HepG2 (cell line): ENCODE results near the gene NEK3. TPM values are rescaled to one million over a fixed set of nuclear protein-coding genes. Genes with fewer than 3 reads are reported as not detected.

Source experiments
- ATAC-seq: fragments of 200-7000 bp; cut with Tn5 transposase; 3 replicates; pipeline ENCODE4 v1.9.1; 2020; ENCODE audit warnings: mild to moderate bottlenecking, moderate library complexity
- BruUV-seq: library from RNA; stranded (reverse); fragments of 400-500 nt; replicated peaks from 2 replicates; lab custom pipeline; 2021; lab: Mats Ljungman, UMichigan
- CTCF ChIA-PET: fragments of 300-600 bp; formaldehyde crosslinking; extraction: SDS; loops from one replicate; lab custom pipeline; 2021; ENCODE audit warnings: low total read pairs, inconsistent platforms, low intra/inter-chr PET ratio; lab: Yijun Ruan, JAX
- POLR2A ChIA-PET: fragments of 350-600 bp; sonication (Branson Sonifier 250); formaldehyde crosslinking; loops from one replicate; lab custom pipeline; 2020; ENCODE audit warnings: antibody characterized with exemption, inconsistent platforms; lab: Yijun Ruan, JAX
- DNase-seq: peaks from one replicate; pipeline ENCODE4 v3.0.0-alpha.2; 2015; ENCODE audit warnings: low spot score
- FAIRE-seq: peaks from 3 replicates; lab custom pipeline; 2011; peaks lifted over from hg19 to GRCh38; lab: Jason Lieb, UNC
- H2AFZ ChIP-seq: one replicate; pipeline ENCODE4 v1.6.1; 2011; ENCODE audit warnings: low read length, inconsistent platforms
- H3K27ac ChIP-seq: fragments of 300-600 bp; 3 replicates; pipeline ENCODE4 v1.8.0; 2011; ENCODE audit warnings: mixed run types, mild to moderate bottlenecking, mixed read lengths, low read length, inconsistent platforms; ENCODE audit not compliant: insufficient read depth; ENCODE audit errors: extremely low read length
- H3K27me3 ChIP-seq, 2 experiments: fragments of 200-600 bp in 1 of 2; 2 replicates in 1 of 2; 3 replicates in 1 of 2; pipeline versions ENCODE4 v1.6.0 to v1.8.0; 2011; ENCODE audit warnings: low read length in 2 of 2, mild to moderate bottlenecking in 2 of 2, moderate library complexity in 2 of 2, inconsistent platforms in 1 of 2; ENCODE audit not compliant: insufficient read depth in 2 of 2, control insufficient read depth in 1 of 2
- H3K36me3 ChIP-seq, 2 experiments: fragments of 200-600 bp in 1 of 2; replicated peaks in 1 of 2; 2 replicates in 1 of 2; 3 replicates in 1 of 2; pipeline versions ENCODE4 v1.5.1 to v1.8.0; 2011; ENCODE audit warnings: low read length in 2 of 2, inconsistent platforms in 1 of 2; ENCODE audit not compliant: insufficient read depth in 2 of 2, control insufficient read depth in 1 of 2
- H3K4me1 ChIP-seq: 2 replicates; pipeline ENCODE4 v1.5.1; 2012; ENCODE audit warnings: low read length, inconsistent platforms; ENCODE audit not compliant: insufficient read depth
- H3K4me2 ChIP-seq: 2 replicates; pipeline ENCODE4 v1.6.0; 2011; ENCODE audit warnings: low read depth, low read length, inconsistent platforms
- H3K4me3 ChIP-seq, 3 experiments: fragments of 200-600 bp in 1 of 3; sonication (generic), shearing (Covaris generic) in 1 of 3; replicated peaks in 1 of 3; 2 replicates each; pipeline ENCODE4 v1.5.1; 2011 to 2016; ENCODE audit warnings: low read length in 3 of 3, inconsistent platforms in 2 of 3, low read depth in 2 of 3, mild to moderate bottlenecking in 2 of 3, control low read depth in 1 of 3, mixed read lengths in 1 of 3; ENCODE audit not compliant: insufficient read depth in 1 of 3
- H3K79me2 ChIP-seq: one replicate; pipeline ENCODE4 v1.6.1; 2011; ENCODE audit warnings: low read length, inconsistent platforms; ENCODE audit not compliant: insufficient read depth
- H3K9ac ChIP-seq: 2 replicates; pipeline ENCODE4 v1.6.0; 2011; ENCODE audit warnings: mild to moderate bottlenecking, low read depth, low read length, inconsistent platforms; ENCODE audit not compliant: insufficient read depth
- H3K9me3 ChIP-seq: 2 replicates; pipeline ENCODE4 v1.5.1; 2012; ENCODE audit warnings: mild to moderate bottlenecking, low read length
- H4K20me1 ChIP-seq: 2 replicates; pipeline ENCODE4 v1.6.0; 2011; ENCODE audit warnings: inconsistent platforms, mild to moderate bottlenecking, low read length, moderate library complexity; ENCODE audit not compliant: insufficient read depth
- CREB1 ChIP-seq, 2 experiments: fragments of 450-650 bp in 1 of 2; IDR thresholded peaks; 2 replicates each; pipeline ENCODE4 v1.6.1; 2016 to 2017; ENCODE audit warnings: control low read depth in 1 of 2, mild to moderate bottlenecking in 1 of 2, missing compliant biosample characterization in 1 of 2, missing genetic modification characterization in 1 of 2
- KAT8 ChIP-seq: IDR thresholded peaks from 2 replicates; pipeline ENCODE4 v1.6.1; 2016; ENCODE audit warnings: missing genetic modification reagents, missing compliant biosample characterization
- NR2F2 ChIP-seq: IDR thresholded peaks from 2 replicates; pipeline ENCODE4 v1.6.1; 2012; ENCODE audit warnings: low read depth, inconsistent platforms, borderline replicate concordance
- PITX1 ChIP-seq: sonication (generic); formaldehyde crosslinking; IDR thresholded peaks from 2 replicates; pipeline ENCODE4 v1.5.1; 2020; ENCODE audit warnings: mild to moderate bottlenecking, missing genetic modification reagents
- RARA ChIP-seq: IDR thresholded peaks from 2 replicates; pipeline ENCODE4 v1.6.1; 2016; ENCODE audit warnings: missing genetic modification reagents, missing compliant biosample characterization
- RCOR2 ChIP-seq: IDR thresholded peaks from 2 replicates; pipeline ENCODE4 v1.6.1; 2016; ENCODE audit warnings: missing biosample characterization, missing genetic modification reagents
- ZNF10 ChIP-seq: sonication (generic); formaldehyde crosslinking; IDR thresholded peaks from 2 replicates; pipeline ENCODE4 v1.4.0; 2020; ENCODE audit warnings: mild to moderate bottlenecking, low read depth, missing genetic modification reagents, borderline replicate concordance
- WGBS: methylation state at CpG from one replicate; pipeline ENCODE4 v1.1.6; 2017; ENCODE audit warnings: low lambda C conversion rate; 5-methylcytosine and 5-hydroxymethylcytosine counted together
- in situ Hi-C: cut with HindIII; loops from 2 replicates; pipeline ENCODE4 v1.10.0; 2017; ENCODE audit warnings: low pct_unique_long_range_greater_than_20kb; ENCODE audit not compliant: extremely low pct_ligation_motif_present
- intact Hi-C: fragments of 100-400 bp; cut with micrococcal nuclease; formaldehyde crosslinking; loops from one replicate; pipeline ENCODE4 v1.10.0; 2022; ENCODE audit not compliant: unreplicated experiment
- polyA plus RNA-seq, 8 experiments: library from polyadenylated mRNA; depleted of rRNA in 3 of 8; stranded (reverse) in 7 of 8; unstranded in 1 of 8; fragments of >200 nt; fragmentation: Illumina TruSeq in 4 of 8; extraction: Trizol in 4 of 8; gene quantifications; 2 replicates each; pipeline versions ENCODE4 v1.2.1 to v1.2.3, GENCODE V29; 2011 to 2016; ENCODE audit warnings: low read depth in 4 of 8, missing spikeins in 1 of 8, mixed read lengths in 1 of 8; ENCODE audit not compliant: insufficient read depth in 1 of 8
- total RNA-seq, 5 experiments: library from RNA; depleted of rRNA; stranded (reverse); fragments of >200 nt; fragmentation: Illumina TruSeq; extraction: Trizol; gene quantifications; 2 replicates each; pipeline ENCODE4 v1.2.3, GENCODE V29; 2016; ENCODE audit warnings: low read depth in 1 of 5
- TF ChIP-seq, protein P1 (sequence below): IDR thresholded peaks from 2 replicates; pipeline ENCODE4 v1.6.1; 2018; ENCODE audit warnings: missing genetic modification reagents
- TF ChIP-seq, protein P2 (sequence below): sonication (generic); formaldehyde crosslinking; IDR thresholded peaks from 2 replicates; pipeline ENCODE4 v1.5.1; 2020; ENCODE audit warnings: missing genetic modification reagents, mild to moderate bottlenecking, borderline replicate concordance
- TF ChIP-seq, protein P3 (sequence below): sonication (generic); formaldehyde crosslinking; IDR thresholded peaks from 2 replicates; pipeline ENCODE4 v1.8.0; 2022; ENCODE audit warnings: missing genetic modification reagents, mild to moderate bottlenecking, moderate library complexity, borderline replicate concordance

The NEK3 gene
- total and polyA plus RNA-seq, 2 of the 13 experiments (the other 11 are each of a cell fraction or from before 2014, with no cell fraction given): 36.7 to 68.2 TPM

DNA sequence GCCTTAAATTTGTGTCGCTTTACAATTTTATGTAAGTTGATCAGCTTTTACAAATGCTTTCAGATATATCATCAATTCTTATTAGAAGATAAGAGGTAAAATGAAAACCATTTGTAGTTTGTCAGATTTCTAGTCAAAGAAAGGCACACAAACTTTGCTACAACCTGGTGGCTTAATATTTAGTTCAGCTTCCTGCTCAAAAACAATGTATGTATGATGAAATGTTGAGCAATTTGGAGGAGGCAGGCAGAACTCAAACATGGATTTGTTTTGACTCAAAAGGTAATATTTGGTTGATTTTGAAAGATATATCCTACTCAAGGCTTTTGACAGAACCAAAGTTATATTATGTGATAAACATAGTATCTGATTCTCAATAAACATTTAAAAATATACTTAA, 54.8 kb downstream of the NEK3 start (continued):
- TF ChIP-seq, protein P1, sequence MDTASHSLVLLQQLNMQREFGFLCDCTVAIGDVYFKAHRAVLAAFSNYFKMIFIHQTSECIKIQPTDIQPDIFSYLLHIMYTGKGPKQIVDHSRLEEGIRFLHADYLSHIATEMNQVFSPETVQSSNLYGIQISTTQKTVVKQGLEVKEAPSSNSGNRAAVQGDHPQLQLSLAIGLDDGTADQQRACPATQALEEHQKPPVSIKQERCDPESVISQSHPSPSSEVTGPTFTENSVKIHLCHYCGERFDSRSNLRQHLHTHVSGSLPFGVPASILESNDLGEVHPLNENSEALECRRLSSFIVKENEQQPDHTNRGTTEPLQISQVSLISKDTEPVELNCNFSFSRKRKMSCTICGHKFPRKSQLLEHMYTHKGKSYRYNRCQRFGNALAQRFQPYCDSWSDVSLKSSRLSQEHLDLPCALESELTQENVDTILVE (CRISPR knock-in tag): peak; percentile 54; the same call in 1 of the 2 replicates
- TF ChIP-seq PITX1 (no peak), NR2F2 (no peak), RCOR2 (CRISPR knock-in tag) (0 out of 2 replicates have a peak, but pooled peaks have one; percentile 53), RARA (CRISPR knock-in tag) (peak; percentile 37; the same call in 1 of the 2 replicates), KAT8 (CRISPR knock-in tag) (peak; percentile 53)
- TF ChIP-seq, protein P2, sequence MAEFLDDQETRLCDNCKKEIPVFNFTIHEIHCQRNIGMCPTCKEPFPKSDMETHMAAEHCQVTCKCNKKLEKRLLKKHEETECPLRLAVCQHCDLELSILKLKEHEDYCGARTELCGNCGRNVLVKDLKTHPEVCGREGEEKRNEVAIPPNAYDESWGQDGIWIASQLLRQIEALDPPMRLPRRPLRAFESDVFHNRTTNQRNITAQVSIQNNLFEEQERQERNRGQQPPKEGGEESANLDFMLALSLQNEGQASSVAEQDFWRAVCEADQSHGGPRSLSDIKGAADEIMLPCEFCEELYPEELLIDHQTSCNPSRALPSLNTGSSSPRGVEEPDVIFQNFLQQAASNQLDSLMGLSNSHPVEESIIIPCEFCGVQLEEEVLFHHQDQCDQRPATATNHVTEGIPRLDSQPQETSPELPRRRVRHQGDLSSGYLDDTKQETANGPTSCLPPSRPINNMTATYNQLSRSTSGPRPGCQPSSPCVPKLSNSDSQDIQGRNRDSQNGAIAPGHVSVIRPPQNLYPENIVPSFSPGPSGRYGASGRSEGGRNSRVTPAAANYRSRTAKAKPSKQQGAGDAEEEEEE: no peak

DNA sequence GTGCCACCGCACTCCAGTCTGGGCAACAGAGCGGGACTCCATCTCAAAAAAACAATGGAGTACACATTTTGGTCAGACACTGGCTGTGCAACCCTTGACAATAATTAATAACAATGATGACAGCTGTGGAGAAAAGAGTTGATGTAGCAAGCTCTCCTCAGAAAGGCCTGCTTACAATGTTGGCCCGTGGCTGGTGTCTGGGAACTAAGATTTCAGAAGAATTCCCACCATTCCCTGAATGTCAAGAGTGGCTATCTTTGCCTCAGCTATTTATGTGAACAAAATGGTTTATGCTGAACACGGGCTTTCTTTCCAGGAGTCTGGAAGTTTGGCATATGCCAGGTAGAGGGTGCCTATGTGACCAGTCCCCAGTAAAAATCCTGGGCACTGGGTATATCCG, 56.0 kb downstream of the NEK3 start:
- intact Hi-C loops: no loop called here
- FAIRE-seq: no peak

More for the DNA sequence above, 56.0 kb downstream of the NEK3 start:
- Histone ChIP-seq H3K27me3 (no peaks in the 10 kb centered on the region), H3K4me3 (no peak overlapping the region), H3K27ac (no peak overlapping the region), H3K4me1 (peaks cover 32% of the 10 kb centered on the region), H3K79me2 (no peaks in the 10 kb centered on the region), H4K20me1 (no peaks in the 10 kb centered on the region), H3K9me3 (no peaks in the 10 kb centered on the region), H2AFZ (no peak overlapping the region), H3K36me3 (no peaks in the 10 kb centered on the region), H3K4me2 (no peak overlapping the region), H3K9ac (no peak overlapping the region)
- no peak for DNase-seq
- no peak for ATAC-seq
- WGBS: 91% methylated on average over 4 of the region's 5 CpGs
- POLR2A ChIA-PET: interaction anchor here (1.6 kb wide), 1 partner anchor 16 kb away, joined by 3 read pairs; no protein-coding TSS in a partner anchor
- CTCF ChIA-PET: no interaction called here
- TF ChIP-seq ZNF10 (CRISPR knock-in tag) (no peak), CREB1 (IDR thresholded peaks at IDR 0.05) (no peak), CREB1 (CRISPR knock-in tag; IDR thresholded peaks at IDR 0.05) (no peak)
- TF ChIP-seq, protein P3, sequence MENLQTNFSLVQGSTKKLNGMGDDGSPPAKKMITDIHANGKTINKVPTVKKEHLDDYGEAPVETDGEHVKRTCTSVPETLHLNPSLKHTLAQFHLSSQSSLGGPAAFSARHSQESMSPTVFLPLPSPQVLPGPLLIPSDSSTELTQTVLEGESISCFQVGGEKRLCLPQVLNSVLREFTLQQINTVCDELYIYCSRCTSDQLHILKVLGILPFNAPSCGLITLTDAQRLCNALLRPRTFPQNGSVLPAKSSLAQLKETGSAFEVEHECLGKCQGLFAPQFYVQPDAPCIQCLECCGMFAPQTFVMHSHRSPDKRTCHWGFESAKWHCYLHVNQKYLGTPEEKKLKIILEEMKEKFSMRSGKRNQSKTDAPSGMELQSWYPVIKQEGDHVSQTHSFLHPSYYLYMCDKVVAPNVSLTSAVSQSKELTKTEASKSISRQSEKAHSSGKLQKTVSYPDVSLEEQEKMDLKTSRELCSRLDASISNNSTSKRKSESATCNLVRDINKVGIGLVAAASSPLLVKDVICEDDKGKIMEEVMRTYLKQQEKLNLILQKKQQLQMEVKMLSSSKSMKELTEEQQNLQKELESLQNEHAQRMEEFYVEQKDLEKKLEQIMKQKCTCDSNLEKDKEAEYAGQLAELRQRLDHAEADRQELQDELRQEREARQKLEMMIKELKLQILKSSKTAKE (CRISPR knock-in tag): no peak
- in situ Hi-C loops: no loop called here
- BruUV-seq: no TSS peak
